Left lung (tissue), 10 donors: Measurements from ENCODE around the gene CDK18. TPM values are rescaled to one million over a fixed set of nuclear protein-coding genes. Genes with fewer than 3 reads are reported as not detected.

Source experiments
- ATAC-seq: fragments of 200-7000 bp; cut with Tn5 transposase; one replicate; pipeline ENCODE4 v1.9.1; 2020; ENCODE audit warnings: moderate library complexity
- DNase-seq, 4 donors: peaks; one replicate each; pipeline ENCODE4 v3.0.0-alpha.2; 2013 to 2020
- H3K27ac ChIP-seq, 2 donors: fragments of 200-600 bp; sonication (generic) in 1 of 2; one replicate each; pipeline versions ENCODE4 v1.5.0 to v1.8.0; 2020 to 2021
- H3K27me3 ChIP-seq, 2 donors: fragments of 200-600 bp; sonication (generic) in 1 of 2; one replicate each; pipeline versions ENCODE4 v1.5.0 to v1.8.0; 2020 to 2021
- H3K36me3 ChIP-seq, 2 donors: fragments of 200-600 bp; sonication (generic) in 1 of 2; one replicate each; pipeline versions ENCODE4 v1.5.0 to v1.8.0; 2020 to 2021
- H3K4me1 ChIP-seq, 2 donors: fragments of 200-600 bp; one replicate each; pipeline ENCODE4 v1.8.0; 2021
- H3K4me3 ChIP-seq, 2 donors: fragments of 200-600 bp; sonication (generic) in 1 of 2; one replicate each; pipeline versions ENCODE4 v1.5.0 to v1.8.0; 2020 to 2021; ENCODE audit warnings: mild to moderate bottlenecking in 1 of 2
- H3K9me3 ChIP-seq, 2 donors: fragments of 200-600 bp; sonication (generic) in 1 of 2; one replicate each; pipeline versions ENCODE4 v1.5.0 to v1.8.0; 2020 to 2021
- CTCF ChIP-seq, 2 donors: fragments of 200-600 bp; sonication (generic) in 1 of 2; IDR thresholded peaks; one replicate each; pipeline versions ENCODE4 v1.5.0 to v1.8.0; 2021; ENCODE audit warnings: antibody characterized with exemption in 2 of 2
- intact Hi-C, 2 donors: fragments of 100-400 bp; cut with DNase I; formaldehyde crosslinking; loops; one replicate each; pipeline versions ENCODE4 v1.11.2 to v1.14.2; 2022
- polyA plus RNA-seq, 6 donors: library from polyadenylated mRNA; unstranded; fragments of 120-200 nt; gene quantifications; one replicate each; pipeline ENCODE4 v1.2.1, GENCODE V29; 2013; ENCODE audit not compliant: insufficient read length in 6 of 6
- total RNA-seq, 2 donors: library from RNA; stranded (reverse); fragmentation: NEBNext Ultra II Directional; extraction: Animal tissue kit (Norgen Biotek cat#: 25700); gene quantifications; one replicate each; pipeline ENCODE4 v1.2.1, GENCODE V29; 2021
- donor health status: DM: no; HTN: yes; CAD: no.
- donor health status: DM: no; HTN: no; CAD: no.

CDK18 gene
- total and polyA plus RNA-seq, 8 donors = 18.5 to 30.1 (median 23.4) TPM

GRCh38 chr1:205523261-205523890 is 18.9 kb downstream of the CDK18 start:
- ATAC-seq = no peak
- no peak for TF ChIP-seq CTCF (IDR thresholded peaks at IDR 0.05)
- DNase-seq = no peak
- Histone ChIP-seq H3K27ac (no peak overlapping the region), H3K27me3 (no peaks in the 10 kb centered on the region), H3K4me3 (no peak overlapping the region), H3K36me3 (no peaks in the 10 kb centered on the region), H3K4me1 (no peaks in the 10 kb centered on the region), H3K9me3 (no peaks in the 10 kb centered on the region)
- intact Hi-C loops = loop anchor here in 1 of 2 donors (5.0 to 10.0 kb wide), 2 partner anchors 36 to 61 kb away; no protein-coding TSS in a partner anchor

GRCh38 chr1:205523891-205524793 is 19.7 kb downstream of the CDK18 start:
- Histone ChIP-seq H3K4me3 (no peak overlapping the region), H3K9me3 (no peaks in the 10 kb centered on the region), H3K4me1 (peaks cover 0 to 6% of the 10 kb centered on the region in 2 donors), H3K36me3 (no peaks in the 10 kb centered on the region), H3K27ac (no peak overlapping the region), H3K27me3 (no peaks in the 10 kb centered on the region)
- intact Hi-C loops = loop anchor here in 1 of 2 donors (5.0 to 10.0 kb wide), 2 partner anchors 37 to 61 kb away; no protein-coding TSS in a partner anchor
- DNase-seq = peak in 3 of 4 donors; percentile 57 to 78 (median 65)
- TF ChIP-seq CTCF (IDR thresholded peaks at IDR 0.05) = peak; percentile 55 to 78
- ATAC-seq = peak; percentile 70

- TF ChIP-seq CTCF (IDR thresholded peaks at IDR 0.05) = no peak
Measured at GRCh38 chr1:205524794-205525101, 20.3 kb downstream of the CDK18 start.

GRCh38 chr1:205525495-205526285 is 21.2 kb downstream of the CDK18 start:
- H3K36me3 ChIP-seq = no peaks in the 10 kb centered on the region
- H3K4me1 ChIP-seq = peaks cover 0 to 9% of the 10 kb centered on the region in 2 donors
- H3K9me3 ChIP-seq = no peaks in the 10 kb centered on the region
- H3K4me3 ChIP-seq = no peak overlapping the region
- no peaks in the 10 kb centered on the region for H3K27me3 ChIP-seq
- intact Hi-C loops = loop anchor here in 1 of 2 donors (10.0 kb wide), 1 partner anchor 59 kb away; no protein-coding TSS in a partner anchor
- no peak for TF ChIP-seq CTCF (IDR thresholded peaks at IDR 0.05)
- no peak overlapping the region for H3K27ac ChIP-seq
- DNase-seq = no peak
- ATAC-seq = no peak

More at GRCh38 chr1:205524794-205525101, 20.3 kb downstream of the CDK18 start:
- Histone ChIP-seq H3K27me3 (no peaks in the 10 kb centered on the region), H3K4me3 (no peak overlapping the region), H3K27ac (no peak overlapping the region), H3K9me3 (no peaks in the 10 kb centered on the region), H3K36me3 (no peaks in the 10 kb centered on the region), H3K4me1 (peaks cover 0 to 9% of the 10 kb centered on the region in 2 donors)
- intact Hi-C loops = loop anchor here in 1 of 2 donors (5.0 to 10.0 kb wide), 2 partner anchors 37 to 60 kb away; no protein-coding TSS in a partner anchor
- DNase-seq (no peak), ATAC-seq (no peak)
